Activated CD8-positive, alpha-beta memory T cell treated with anti-CD3 and anti-CD28 coated beads for 1 hour (primary cell): ENCODE measurements around the gene SERPING1.

Experiments
- DNase-seq, 2 donors: peaks; one replicate each; pipeline ENCODE4 v3.0.0-alpha.2; 2020; ENCODE audit warnings: low read depth in 1 of 2; ENCODE audit errors: extremely low read depth in 1 of 2

SERPING1 gene

DNA sequence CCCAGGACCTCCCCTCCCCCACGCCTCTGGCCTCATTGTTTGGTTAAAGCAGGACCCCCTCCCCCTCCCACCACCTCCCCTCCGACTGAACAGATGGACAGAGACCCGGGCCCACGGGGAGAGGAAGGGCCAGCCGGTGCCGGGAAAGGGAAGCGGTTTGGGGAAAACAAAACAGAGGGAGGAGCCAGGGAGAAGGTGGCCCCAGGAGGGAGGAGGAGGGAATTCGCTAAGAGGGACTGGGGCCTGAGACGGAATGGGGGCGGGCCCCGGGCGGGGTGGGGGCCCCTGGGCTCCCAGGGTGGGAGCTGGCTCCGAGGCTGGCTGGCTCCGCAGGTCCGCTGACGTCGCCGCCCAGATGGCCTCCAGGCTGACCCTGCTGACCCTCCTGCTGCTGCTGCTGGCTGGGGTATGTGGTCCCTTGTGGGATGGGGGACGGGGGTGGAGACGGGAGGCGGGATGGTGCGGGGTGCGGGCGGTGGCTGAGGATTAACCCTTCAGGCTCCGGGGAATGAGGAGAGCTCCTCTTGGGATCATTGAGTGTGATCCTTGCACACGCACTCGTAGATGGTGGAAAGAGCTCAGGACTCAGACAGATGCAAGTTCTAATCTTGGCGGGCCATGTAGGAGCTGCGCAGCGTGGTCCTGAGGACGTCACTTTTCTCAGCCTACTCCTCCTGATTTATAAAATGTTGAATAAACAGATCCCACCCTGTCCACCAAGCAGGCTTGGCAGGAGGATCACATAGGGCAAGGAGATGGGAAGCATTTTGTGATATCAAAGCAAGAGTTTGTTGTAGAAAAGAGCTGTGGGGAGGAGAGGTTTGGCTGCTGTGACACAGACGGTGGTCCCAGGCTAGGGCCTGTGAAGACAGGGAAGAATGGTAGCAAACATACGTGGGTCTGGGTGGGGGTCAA, 688 bp downstream of the SERPING1 start:
- DNase-seq = no peak

DNA sequence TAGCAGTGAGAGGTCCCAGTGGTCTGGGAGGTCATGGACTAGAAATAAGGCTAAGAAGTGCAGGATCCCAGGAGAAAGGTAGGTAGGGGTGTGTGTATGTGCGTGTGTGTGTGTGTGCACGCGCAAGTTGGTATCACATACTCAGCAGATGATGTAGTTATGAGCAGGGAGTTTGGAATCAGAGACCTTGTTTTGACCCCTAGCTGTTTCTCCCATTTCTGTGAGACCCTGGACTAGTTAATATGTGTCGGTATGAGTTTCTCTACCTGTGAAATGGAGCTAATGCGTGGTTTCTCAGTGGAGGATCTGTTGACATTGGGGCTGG, 1.3 kb downstream of the SERPING1 start:
- DNase-seq = no peak

DNA sequence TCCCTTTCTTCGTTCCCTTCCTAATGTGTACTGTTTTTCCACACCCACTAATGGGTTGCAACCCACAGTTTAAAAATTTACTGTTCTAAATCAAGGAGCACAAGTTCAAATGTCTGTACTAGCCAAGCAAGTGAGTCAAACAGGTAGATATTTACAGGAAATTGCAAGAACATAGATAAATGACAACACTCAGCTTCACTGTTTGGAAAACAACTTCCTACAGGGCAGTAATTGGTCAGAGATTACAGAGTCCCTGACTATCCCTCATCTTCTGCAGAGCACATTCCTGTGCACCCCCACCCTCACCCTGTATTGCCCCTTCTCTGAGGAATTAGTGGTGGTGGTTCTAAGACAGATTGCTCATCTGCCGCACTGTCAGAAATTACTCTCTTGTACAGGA, 1.9 kb downstream of the SERPING1 start:
- DNase-seq = no peak

DNA sequence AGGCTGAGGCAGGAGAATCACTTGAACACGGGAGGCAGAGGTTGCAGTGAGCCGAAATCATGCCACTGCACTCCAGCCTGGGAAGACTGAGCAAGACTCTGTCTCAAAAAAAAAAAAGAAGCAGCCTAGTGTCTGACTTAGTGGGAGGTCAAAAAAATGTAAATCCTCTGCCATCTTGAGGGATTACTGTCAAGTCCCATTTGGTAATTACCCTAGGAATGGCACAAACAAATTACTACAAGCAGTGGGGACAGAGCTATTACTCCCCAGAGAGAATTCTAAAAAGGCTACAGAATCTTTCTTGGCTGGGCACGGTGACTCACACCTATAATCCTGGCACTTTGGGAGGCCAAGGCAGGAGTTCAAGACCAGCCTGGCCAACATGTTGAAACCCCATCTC, 3.8 kb downstream of the SERPING1 start:
- DNase-seq = no peak

DNA sequence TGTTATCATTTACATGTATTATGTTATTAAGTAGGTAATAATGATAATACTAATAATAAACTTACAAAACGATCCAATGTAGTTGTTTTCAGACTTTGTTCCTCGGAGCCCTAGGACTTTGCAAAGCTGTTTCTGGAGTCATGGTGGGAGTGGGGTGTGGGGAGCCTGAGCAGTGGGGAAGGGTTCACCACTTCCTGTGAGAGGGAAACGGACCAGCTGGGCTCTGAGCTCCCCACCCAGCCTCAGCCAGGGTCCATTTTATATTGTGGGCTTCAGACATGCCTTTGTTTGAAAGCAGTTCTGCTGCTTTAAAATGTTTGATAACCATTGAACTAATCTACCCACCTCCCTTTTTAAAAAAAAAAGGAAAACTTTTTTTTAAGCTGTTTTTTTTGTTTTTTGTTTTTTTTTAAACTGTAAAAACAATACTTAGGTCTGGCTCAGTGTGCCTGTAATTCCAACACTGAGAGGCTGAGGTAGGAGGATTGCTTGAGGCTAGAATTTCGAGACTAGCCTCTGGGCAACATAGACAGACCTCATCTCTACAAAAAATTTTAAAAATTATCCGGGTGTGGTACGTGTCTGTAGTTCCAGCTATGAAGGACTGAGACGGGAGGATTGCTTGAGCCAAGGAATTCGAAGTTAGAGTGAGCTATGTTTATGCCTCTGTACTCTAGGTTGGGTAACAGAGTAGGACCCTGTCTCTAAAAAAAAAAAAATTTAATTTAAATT, 7.0 kb downstream of the SERPING1 start:
- DNase-seq = no peak

DNA sequence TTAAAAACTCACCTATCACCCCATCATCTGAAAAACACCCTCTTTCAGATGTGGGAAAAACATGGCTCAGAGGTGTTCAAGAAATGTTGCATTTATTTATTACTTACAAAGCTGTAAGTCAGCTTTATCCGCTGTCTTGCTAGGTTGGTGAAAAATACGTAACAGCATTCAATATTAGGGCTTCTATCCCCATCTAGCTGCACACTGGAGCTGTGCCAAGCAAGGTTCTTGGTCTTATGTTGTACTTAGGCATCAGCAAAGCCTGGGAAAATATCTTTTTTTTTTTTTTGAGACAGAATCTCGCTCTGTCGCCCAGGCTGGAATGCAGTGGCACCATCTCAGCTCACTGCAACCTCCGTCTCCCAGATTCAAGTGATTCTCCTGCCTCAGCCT, 7.5 kb downstream of the SERPING1 start:
- no peak for DNase-seq

DNA sequence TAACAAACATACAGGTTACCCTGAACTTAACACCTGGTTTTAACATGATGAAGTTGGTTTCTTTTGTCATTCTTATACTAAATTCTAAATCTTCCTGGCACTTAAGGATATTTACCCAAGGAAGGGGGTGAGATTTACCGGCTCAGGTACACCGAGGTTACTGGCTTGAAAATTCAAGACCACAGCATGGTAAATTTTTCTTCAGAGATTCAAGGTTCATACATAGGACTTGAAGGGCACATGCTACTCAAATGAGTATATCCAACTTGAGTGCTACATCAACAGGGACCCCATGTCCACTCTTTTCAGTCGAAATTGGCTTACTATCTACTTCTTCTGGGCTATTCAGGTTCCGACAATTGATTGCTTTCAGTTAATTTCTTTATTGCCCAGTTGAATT, 12.7 kb downstream of the SERPING1 start:
- no peak for DNase-seq

DNA sequence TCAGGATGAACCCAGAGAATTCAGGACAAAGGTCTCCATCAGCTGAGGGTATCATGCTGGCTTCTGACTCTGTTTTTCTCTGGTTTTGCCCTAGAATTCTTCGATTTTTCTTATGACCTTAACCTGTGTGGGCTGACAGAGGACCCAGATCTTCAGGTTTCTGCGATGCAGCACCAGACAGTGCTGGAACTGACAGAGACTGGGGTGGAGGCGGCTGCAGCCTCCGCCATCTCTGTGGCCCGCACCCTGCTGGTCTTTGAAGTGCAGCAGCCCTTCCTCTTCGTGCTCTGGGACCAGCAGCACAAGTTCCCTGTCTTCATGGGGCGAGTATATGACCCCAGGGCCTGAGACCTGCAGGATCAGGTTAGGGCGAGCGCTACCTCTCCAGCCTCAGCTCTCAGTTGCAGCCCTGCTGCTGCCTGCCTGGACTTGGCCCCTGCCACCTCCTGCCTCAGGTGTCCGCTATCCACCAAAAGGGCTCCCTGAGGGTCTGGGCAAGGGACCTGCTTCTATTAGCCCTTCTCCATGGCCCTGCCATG, 16.8 kb downstream of the SERPING1 start:
- DNase-seq = no peak

DNA sequence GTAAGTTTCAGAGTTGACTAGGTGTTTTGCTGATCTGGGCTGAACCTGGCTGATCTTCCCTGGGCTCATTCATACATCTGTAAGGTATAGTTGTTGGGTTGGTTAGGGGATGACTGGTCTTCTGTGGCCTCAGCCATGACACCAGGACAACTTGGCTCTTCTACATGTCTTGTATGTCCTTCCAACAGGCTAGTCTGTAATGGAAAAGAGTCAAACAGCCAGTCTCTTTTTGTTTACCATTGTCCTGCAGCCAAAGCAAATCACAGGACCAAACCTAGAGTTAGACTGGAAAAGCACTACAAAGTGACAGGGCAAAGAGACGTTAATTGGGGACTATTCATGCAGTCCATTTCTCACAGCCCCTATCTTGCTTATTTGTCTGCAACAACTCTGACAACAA, 17.8 kb downstream of the SERPING1 start:
- DNase-seq = no peak

DNA sequence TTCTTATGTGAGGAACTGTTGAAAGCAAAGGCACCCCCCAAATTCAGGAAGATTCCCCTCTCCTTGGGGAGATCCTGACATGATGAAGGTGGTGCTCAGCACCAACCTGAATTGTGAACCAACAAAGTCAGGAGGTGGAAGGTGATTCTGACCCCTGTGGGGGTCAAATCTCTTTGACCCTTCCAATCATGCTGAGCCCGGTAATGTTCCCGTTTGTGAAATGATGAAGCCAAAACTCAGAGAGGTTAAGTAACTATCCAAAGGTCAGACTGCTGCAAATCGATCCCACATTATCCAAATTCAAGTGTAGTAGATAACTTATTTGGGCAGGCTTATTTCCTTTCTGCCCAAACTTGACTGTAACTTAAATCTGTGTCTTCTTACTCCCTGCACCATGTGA, 19.1 kb downstream of the SERPING1 start:
- DNase-seq = no peak

DNA sequence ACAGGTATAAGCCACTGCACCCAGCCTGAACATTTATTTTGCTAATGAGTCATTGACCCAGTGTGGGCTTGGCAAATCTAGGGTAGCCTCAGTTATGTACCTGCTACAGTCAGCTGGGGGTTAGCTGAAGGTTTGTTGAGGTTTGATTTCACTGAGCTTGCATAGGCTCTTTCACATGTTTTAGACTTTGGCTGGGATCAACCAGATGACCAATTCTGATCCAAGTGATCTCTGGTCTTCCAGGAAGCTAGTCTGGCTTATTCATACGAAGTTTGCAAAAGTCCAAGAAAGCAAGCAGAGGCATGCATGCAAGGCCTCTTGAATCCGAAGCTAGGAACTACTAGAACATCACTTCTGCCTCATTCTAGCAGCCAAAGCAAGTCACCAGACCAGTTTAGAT, 21.0 kb downstream of the SERPING1 start:
- DNase-seq = no peak

DNA sequence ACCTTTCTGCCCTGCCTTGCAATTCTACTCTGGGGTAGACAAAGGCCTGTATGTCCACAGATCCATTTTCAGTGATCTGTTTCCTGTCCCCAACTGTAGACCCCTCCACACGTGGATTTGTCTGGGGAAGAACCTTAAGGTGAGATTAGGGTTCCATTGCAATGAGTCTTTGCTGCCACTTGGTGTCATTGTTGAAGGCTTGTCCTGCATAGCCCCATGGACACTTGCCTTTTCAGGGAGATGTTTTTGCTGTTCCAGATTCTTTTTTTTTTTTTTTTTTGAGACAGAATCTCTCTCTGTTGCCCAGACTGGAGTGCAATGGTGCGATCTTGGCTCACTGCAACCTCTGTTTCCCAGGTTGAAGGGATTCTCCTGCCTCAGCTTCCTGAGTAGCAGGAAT, 21.8 kb downstream of the SERPING1 start:
- DNase-seq = no peak

DNA sequence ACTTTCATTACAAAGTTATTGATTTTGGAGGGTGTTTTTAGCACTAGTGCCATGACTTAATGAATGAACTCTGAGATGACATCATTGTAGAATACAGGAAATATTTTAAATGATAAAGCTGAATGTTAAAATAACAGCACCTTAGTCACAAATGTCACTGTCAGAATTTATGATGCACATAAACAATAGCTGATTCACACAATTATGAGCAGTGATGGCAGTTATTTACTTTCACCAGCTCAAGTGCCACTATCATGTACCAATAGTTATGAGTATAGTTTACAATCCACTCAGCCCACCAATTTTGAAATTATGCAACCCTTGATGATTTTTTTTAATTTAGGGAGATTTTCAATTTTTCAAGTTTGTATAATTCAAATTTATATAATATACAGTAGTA, 23.0 kb downstream of the SERPING1 start:
- no peak for DNase-seq

DNA sequence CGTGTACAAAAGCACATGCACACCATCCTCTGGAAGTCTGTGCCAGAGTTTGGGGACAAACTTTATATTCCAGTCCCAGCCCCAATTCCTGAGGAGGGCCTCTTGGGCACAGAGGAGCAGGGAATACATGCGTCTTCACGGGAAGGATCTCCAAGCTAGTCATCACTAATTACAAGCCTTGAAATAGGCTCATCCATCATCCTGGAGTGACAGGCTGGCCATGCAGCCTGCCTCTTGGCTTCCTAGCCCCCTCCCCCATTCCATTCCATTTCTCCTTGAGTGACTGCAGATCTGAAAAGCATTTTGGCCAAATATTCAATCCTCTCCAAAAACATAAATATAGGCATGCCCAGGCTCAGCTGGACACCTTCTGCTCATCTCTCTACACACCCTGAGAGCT, 24.8 kb downstream of the SERPING1 start:
- no peak for DNase-seq

DNA sequence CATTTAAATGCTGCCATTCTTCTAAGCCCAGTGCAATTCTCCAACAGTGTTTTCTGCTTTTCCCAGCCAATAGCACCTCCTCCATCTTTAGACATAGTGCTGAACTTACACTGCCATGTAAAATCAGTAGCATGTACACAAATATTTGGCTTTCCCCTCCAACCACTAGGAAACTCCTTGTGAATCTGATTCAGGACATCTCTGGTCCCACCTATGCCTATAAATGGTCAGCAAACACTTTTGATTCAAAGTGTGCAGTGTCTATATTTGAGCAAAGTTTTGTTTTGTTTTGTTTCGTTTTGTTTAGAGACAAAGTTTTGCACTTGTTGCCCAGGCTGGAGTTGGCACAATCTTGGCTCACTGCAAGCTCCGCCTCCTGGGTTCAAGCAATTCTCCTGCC, 27.4 kb downstream of the SERPING1 start:
- no peak for DNase-seq

DNA sequence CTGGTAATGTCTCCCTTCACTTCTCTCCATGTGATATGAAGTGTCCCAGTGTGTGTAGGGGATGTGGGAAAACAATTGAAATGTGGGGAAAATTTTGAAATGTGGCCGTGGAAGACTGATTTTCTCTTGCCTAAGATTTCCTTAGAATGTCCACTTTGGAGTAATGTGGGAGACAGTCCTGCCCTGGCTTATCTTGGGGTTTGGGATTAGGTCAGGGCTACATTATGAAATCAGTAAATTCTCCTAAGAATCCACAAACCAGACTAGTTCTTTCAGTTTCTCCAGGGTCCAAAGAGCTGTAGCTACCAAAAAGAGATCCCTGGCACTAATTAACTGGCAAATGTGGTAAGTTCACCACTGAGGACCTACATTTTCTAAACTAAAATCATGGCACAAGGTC, 29.4 kb downstream of the SERPING1 start:
- no peak for DNase-seq

DNA sequence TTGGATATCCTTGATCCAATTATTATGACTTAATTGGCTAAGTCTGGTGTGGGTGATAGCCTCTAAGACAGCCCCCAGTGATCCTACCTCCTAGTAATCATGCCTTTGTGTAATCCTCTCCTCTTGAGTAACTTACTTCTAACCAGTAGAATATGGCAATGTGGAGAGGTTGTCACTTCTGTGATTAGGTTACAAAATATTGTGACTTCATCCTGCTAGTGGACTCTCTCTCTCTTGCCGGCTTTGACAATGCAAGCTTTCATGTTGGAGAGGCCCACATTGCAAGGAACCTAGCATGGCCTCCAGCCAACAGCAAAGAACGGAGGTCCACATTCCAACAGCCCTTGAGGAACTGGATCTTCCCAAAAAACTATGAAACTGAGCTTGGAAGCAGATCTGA, 32.7 kb downstream of the SERPING1 start:
- DNase-seq = no peak

DNA sequence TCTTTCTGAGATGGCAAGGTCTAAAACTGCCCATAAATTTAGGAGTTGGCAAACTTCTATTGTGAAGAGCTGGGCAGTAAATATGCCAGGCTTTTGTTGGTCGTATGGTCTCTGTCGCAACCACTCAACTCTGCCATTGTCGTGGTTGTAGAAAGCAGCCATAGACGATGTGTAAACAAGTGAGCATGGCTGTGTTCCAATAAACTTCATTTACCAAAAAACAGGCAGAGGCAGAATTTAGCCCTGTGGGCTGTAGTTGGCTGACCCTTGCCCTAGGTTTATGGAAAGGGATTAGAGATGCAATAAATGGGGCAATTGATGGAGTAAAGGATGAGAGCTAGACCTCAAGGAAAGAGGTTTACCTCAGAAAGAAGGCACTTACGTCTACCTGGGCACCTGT, 34.6 kb downstream of the SERPING1 start:
- DNase-seq = no peak

DNA sequence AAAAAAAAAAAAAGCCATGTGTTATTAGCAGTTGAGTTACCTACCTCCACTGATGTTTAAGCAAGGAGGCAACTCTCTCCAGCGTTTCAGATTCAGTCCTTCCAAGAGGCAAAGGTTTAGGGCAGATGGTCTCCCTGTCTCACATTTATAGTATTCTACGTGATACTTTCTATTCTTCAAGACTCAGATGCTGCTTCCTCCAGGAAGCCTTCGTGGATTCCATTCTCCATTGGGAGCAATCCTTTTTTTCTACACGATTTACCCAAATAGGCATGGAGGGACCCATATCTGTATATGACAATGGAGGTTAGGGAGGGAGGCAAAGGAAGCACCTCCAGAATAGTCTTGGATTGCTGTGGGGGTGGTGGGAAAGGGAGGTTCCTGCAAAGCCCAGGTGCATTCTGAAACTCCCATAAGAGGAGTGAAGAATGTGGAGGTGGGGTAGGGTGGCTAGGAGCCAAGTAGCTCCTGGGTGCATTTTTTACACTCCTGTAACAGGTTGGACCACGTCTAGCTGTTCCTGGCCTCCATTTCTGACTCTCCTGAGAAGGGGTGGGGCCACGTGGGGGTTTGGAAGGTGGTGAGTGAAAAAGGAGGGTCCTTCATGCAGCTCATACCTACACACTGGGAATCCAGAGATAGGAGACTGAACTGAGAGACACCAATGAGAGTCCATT, 36.0 kb downstream of the SERPING1 start:
- DNase-seq = no peak

DNA sequence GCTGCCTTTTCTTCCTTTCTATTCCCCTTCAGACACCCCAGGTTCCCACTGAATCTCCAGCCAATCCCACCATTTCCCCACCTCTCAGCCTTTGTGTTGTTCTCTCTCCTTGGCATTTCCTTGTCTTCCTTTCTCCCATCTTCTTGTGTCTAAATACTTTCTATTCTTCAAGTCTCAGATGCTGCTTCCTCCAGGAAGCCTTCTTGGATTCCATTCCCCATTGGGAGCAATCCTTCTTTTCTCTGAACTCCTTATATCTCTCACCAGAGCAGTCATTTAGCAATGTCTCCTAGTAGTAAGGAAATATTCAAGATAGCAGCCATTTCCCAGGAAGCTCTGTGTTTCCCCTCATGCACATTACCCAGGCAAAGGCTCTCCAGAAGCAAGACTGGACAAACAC, 36.8 kb downstream of the SERPING1 start:
- DNase-seq = no peak

DNA sequence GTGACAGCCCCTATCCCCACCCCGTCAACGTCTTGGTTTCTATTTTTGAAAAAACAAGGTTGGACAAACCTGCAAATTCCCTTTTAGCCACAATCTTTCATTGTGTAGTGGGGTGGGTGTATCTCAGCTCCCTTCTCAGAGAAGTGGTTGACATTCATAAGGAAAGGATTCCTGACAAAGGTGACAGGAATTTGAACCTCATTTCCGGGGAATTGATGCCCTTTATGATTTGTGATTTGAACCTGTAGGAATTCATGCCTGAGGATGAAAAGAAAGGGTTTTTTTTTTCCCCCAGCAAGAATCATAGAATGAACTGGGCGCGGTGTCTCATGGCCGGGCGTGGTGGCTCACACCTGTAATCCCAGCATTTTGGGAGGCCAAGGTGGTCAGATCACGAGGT, 37.8 kb downstream of the SERPING1 start:
- no peak for DNase-seq

DNA sequence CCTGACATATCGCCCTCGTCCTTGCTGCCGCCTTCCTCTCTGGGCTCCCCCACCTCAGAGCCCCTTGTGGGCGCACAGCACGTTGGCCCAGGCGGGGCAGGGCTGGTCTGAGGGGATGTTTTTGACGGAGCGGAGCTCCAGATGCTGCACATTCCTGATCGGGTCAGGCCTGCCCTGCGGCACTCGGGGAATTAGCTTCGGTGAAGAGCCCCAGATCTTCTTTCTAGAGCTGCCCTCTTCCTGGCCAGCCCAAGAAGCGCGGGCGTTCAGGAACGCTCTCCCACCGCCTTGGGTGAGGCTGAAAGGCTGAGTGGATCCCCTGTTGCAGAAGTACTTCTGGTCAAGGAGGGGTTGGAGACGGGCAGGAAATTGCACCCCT, 40.1 kb downstream of the SERPING1 start:
- DNase-seq = no peak
